Neural cell (in vitro differentiated cells): ENCODE results near the gene GDI2. TPM values are rescaled to one million over a fixed set of nuclear protein-coding genes. Genes with fewer than 3 reads are reported as not detected.

ENCODE experiments used
- H2AFZ ChIP-seq: fragments of 200-600, 300-800 bp; sonication (generic), shearing (Covaris generic); 2 replicates; pipeline ENCODE4 v1.6.0; 2014; ENCODE audit warnings: low read depth, mild to moderate bottlenecking, antibody characterized with exemption, low read length, moderate library complexity
- H3F3A ChIP-seq: fragments of 200-600 bp; shearing (Covaris generic); 2 replicates; pipeline ENCODE4 v1.6.1; 2016; ENCODE audit warnings: mild to moderate bottlenecking, moderate library complexity, mixed read lengths, antibody characterized with exemption, low read length; ENCODE audit not compliant: insufficient read depth, poor library complexity, severe bottlenecking
- H3K27ac ChIP-seq: fragments of 200-600, 300-800 bp; sonication (generic), shearing (Covaris generic); 2 replicates; pipeline ENCODE4 v1.5.1; 2014; ENCODE audit warnings: mild to moderate bottlenecking, low read length, moderate library complexity
- H3K27me3 ChIP-seq: fragments of 300-800, 200-600 bp; sonication (generic), shearing (Covaris generic); 2 replicates; pipeline ENCODE4 v1.6.0; 2014; ENCODE audit warnings: mild to moderate bottlenecking, low read depth, low read length, moderate library complexity; ENCODE audit not compliant: insufficient read depth
- H3K36me3 ChIP-seq: fragments of 300-800, 200-600 bp; sonication (generic), shearing (Covaris generic); 2 replicates; pipeline ENCODE4 v1.5.1; 2014; ENCODE audit warnings: mild to moderate bottlenecking, antibody characterized with exemption, low read length, moderate library complexity; ENCODE audit not compliant: insufficient read depth
- H3K4me2 ChIP-seq: fragments of 300-800, 200-600 bp; sonication (generic), shearing (Covaris generic); 2 replicates; pipeline ENCODE4 v1.6.0; 2014; ENCODE audit warnings: mild to moderate bottlenecking, low read length
- H3K4me3 ChIP-seq: fragments of 300-800, 200-600 bp; sonication (generic), shearing (Covaris generic); 2 replicates; pipeline ENCODE4 v1.5.1; 2014; ENCODE audit warnings: mild to moderate bottlenecking, low read length, moderate library complexity
- H3K79me2 ChIP-seq: fragments of 200-600 bp; shearing (Covaris generic); replicated peaks from 2 replicates; pipeline ENCODE4 v1.6.0; 2014; ENCODE audit warnings: mild to moderate bottlenecking, low read length, moderate library complexity; ENCODE audit not compliant: insufficient read depth
- H3K9ac ChIP-seq: fragments of 300-800, 200-600 bp; sonication (generic), shearing (Covaris generic); 2 replicates; pipeline ENCODE4 v1.6.1; 2016; ENCODE audit warnings: mild to moderate bottlenecking, low read length, mixed read lengths
- H3K9me2 ChIP-seq: fragments of 200-600 bp; shearing (Covaris generic); 2 replicates; pipeline ENCODE4 v1.6.1; 2016; ENCODE audit warnings: mild to moderate bottlenecking, low read length, mixed read lengths; ENCODE audit not compliant: insufficient read depth
- H3K9me3 ChIP-seq: fragments of 200-600, 300-800 bp; sonication (generic), shearing (Covaris generic); 2 replicates; pipeline ENCODE4 v1.6.1; 2016; ENCODE audit warnings: mild to moderate bottlenecking, mixed run types, low read length, moderate library complexity, mixed read lengths
- H4K20me1 ChIP-seq: fragments of 200-600 bp; shearing (Covaris generic); 2 replicates; pipeline ENCODE4 v1.6.1; 2016; ENCODE audit warnings: mild to moderate bottlenecking, mixed run types; ENCODE audit not compliant: insufficient read depth
- EP300 ChIP-seq: fragments of 450-650 bp; conservative IDR thresholded peaks from 2 replicates; pipeline ENCODE4 v1.6.1; 2014; ENCODE audit warnings: antibody characterized with exemption, mild to moderate bottlenecking, moderate library complexity; ENCODE audit not compliant: poor library complexity, severe bottlenecking
- EZH2 ChIP-seq: fragments of 200-600, 300-800 bp; shearing (Covaris generic), sonication (generic); IDR thresholded peaks from 2 replicates; pipeline ENCODE4 v1.6.1; 2014; ENCODE audit warnings: antibody characterized with exemption, low read length, borderline replicate concordance, mild to moderate bottlenecking; ENCODE audit not compliant: insufficient read depth, poor library complexity, severe bottlenecking
- MXI1 ChIP-seq: fragments of 450-650 bp; conservative IDR thresholded peaks from 2 replicates; pipeline ENCODE4 v1.6.1; 2014; ENCODE audit warnings: antibody characterized with exemption, mild to moderate bottlenecking; ENCODE audit not compliant: poor library complexity, severe bottlenecking
- POLR2AphosphoS5 ChIP-seq: IDR thresholded peaks from 2 replicates; pipeline ENCODE4 v1.6.1; 2012
- RAD21 ChIP-seq: fragments of 450-650 bp; conservative IDR thresholded peaks from 2 replicates; pipeline ENCODE4 v1.6.1; 2014; ENCODE audit warnings: antibody characterized with exemption, mild to moderate bottlenecking, moderate library complexity
- SMC3 ChIP-seq: fragments of 450-650 bp; conservative IDR thresholded peaks from 2 replicates; pipeline ENCODE4 v1.6.1; 2014; ENCODE audit warnings: antibody characterized with exemption, mild to moderate bottlenecking, moderate library complexity; ENCODE audit not compliant: poor library complexity
- TAF1 ChIP-seq: IDR thresholded peaks from 2 replicates; pipeline ENCODE4 v1.6.1; 2012; ENCODE audit warnings: low read depth
- polyA plus RNA-seq: library from polyadenylated mRNA; depleted of rRNA; stranded (reverse); fragments of >200 nt; gene quantifications from 2 replicates; pipeline ENCODE4 v1.2.3, GENCODE V29; 2014
- TF ChIP-seq, protein P1 (sequence below): IDR thresholded peaks from 2 replicates; pipeline ENCODE4 v1.6.1; 2012; ENCODE audit warnings: borderline replicate concordance
- TF ChIP-seq, protein P2 (sequence below): fragments of 450-650 bp; IDR thresholded peaks from 2 replicates; pipeline ENCODE4 v1.5.1; 2014; ENCODE audit warnings: antibody characterized with exemption, mild to moderate bottlenecking, moderate library complexity; ENCODE audit not compliant: poor library complexity, severe bottlenecking

GDI2 gene
- polyA plus RNA-seq, 1 donor from 2014 or later, result 352 TPM

- Histone ChIP-seq H3K4me3 (no peak overlapping the region), H3K79me2 (no peaks in the 10 kb centered on the region), H3F3A (no peaks in the 10 kb centered on the region), H3K9ac (no peak overlapping the region), H3K27me3 (no peaks in the 10 kb centered on the region), H4K20me1 (no peaks in the 10 kb centered on the region), H3K4me2 (no peak overlapping the region), H3K9me3 (no peaks in the 10 kb centered on the region), H3K9me2 (no peaks in the 10 kb centered on the region), H2AFZ (no peak overlapping the region), H3K27ac (no peak overlapping the region), H3K36me3 (peaks cover 5% of the 10 kb centered on the region)
- TF ChIP-seq MXI1 (no peak), SMC3 (no peak), POLR2AphosphoS5 (no peak), EP300 (no peak), RAD21 (no peak), TAF1 (no peak), EZH2 (no peak)
- TF ChIP-seq, protein P1, sequence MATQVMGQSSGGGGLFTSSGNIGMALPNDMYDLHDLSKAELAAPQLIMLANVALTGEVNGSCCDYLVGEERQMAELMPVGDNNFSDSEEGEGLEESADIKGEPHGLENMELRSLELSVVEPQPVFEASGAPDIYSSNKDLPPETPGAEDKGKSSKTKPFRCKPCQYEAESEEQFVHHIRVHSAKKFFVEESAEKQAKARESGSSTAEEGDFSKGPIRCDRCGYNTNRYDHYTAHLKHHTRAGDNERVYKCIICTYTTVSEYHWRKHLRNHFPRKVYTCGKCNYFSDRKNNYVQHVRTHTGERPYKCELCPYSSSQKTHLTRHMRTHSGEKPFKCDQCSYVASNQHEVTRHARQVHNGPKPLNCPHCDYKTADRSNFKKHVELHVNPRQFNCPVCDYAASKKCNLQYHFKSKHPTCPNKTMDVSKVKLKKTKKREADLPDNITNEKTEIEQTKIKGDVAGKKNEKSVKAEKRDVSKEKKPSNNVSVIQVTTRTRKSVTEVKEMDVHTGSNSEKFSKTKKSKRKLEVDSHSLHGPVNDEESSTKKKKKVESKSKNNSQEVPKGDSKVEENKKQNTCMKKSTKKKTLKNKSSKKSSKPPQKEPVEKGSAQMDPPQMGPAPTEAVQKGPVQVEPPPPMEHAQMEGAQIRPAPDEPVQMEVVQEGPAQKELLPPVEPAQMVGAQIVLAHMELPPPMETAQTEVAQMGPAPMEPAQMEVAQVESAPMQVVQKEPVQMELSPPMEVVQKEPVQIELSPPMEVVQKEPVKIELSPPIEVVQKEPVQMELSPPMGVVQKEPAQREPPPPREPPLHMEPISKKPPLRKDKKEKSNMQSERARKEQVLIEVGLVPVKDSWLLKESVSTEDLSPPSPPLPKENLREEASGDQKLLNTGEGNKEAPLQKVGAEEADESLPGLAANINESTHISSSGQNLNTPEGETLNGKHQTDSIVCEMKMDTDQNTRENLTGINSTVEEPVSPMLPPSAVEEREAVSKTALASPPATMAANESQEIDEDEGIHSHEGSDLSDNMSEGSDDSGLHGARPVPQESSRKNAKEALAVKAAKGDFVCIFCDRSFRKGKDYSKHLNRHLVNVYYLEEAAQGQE, result no peak
- TF ChIP-seq, protein P2, sequence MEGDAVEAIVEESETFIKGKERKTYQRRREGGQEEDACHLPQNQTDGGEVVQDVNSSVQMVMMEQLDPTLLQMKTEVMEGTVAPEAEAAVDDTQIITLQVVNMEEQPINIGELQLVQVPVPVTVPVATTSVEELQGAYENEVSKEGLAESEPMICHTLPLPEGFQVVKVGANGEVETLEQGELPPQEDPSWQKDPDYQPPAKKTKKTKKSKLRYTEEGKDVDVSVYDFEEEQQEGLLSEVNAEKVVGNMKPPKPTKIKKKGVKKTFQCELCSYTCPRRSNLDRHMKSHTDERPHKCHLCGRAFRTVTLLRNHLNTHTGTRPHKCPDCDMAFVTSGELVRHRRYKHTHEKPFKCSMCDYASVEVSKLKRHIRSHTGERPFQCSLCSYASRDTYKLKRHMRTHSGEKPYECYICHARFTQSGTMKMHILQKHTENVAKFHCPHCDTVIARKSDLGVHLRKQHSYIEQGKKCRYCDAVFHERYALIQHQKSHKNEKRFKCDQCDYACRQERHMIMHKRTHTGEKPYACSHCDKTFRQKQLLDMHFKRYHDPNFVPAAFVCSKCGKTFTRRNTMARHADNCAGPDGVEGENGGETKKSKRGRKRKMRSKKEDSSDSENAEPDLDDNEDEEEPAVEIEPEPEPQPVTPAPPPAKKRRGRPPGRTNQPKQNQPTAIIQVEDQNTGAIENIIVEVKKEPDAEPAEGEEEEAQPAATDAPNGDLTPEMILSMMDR, result no peak
Observed at GRCh38 chr10:5741276-5741675, 72.0 kb downstream of the GDI2 start.

DNA sequence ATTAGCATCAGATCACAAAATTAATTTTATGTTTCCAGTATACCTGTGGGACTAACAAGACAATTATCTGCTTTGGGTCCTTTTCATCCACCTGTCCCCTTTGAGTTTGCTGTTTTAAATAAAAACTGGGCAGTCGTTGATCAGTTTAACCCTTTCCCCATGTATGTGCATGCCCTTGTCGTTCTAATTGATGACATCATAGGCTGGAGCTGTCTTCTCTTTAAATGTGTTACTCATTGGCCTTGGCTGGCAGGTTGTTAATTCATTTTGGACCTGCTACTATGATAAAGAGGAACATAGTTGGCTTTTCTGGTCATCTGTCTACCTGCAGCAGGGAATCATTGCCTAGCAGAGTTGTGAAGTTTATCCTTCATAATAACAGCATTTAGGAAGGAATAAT lies 74.8 kb downstream of the GDI2 start:
- no peak overlapping the region for H3K9ac ChIP-seq
- H3K9me2 ChIP-seq, result no peaks in the 10 kb centered on the region
- TF ChIP-seq, protein P2, result no peak
- TF ChIP-seq EP300, result no peak
- TF ChIP-seq TAF1, result no peak
- TF ChIP-seq RAD21, result no peak
- TF ChIP-seq MXI1, result no peak
- no peak for TF ChIP-seq EZH2
- TF ChIP-seq SMC3, result no peak
- no peak for TF ChIP-seq POLR2AphosphoS5
- TF ChIP-seq, protein P1, result no peak
- H3K27me3 ChIP-seq, result no peaks in the 10 kb centered on the region
- no peak overlapping the region for H3K4me3 ChIP-seq
- no peaks in the 10 kb centered on the region for H3K79me2 ChIP-seq
- H2AFZ ChIP-seq, result no peak overlapping the region
- peaks cover 5% of the 10 kb centered on the region for H3K36me3 ChIP-seq
- no peak overlapping the region for H3K27ac ChIP-seq
- H4K20me1 ChIP-seq, result no peaks in the 10 kb centered on the region
- no peaks in the 10 kb centered on the region for H3F3A ChIP-seq
- H3K9me3 ChIP-seq, result no peaks in the 10 kb centered on the region
- no peak overlapping the region for H3K4me2 ChIP-seq
